HG03095 (cell line): Measurements from ENCODE around the gene ZDHHC22.

ENCODE experiments used
- ATAC-seq: cut with Tn5 transposase; IDR thresholded peaks from one replicate; pipeline ENCODE4 v1.9.1; 2021; ENCODE audit warnings: moderate library complexity; ENCODE audit not compliant: unreplicated experiment

The ZDHHC22 gene

DNA sequence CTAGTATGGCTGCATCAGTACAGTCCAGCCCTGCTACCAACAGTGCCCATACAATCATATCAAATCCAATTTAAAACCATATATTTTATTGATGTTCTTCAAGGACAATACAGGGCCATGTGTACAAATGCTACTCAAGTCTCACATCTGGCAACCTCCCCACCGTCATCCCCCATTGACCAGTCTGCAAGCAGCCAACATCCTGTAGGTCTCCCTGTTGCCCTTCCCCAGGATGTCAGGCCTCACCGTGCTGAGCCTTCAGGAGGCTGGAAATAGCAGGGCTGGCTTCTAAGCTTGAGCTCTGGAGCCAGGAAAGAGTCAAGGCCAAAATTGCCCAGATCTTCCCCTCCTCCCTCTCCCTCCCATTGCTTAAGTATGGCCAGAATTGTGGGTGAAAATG is 10.4 kb downstream of the ZDHHC22 start:
- ATAC-seq = no peak

DNA sequence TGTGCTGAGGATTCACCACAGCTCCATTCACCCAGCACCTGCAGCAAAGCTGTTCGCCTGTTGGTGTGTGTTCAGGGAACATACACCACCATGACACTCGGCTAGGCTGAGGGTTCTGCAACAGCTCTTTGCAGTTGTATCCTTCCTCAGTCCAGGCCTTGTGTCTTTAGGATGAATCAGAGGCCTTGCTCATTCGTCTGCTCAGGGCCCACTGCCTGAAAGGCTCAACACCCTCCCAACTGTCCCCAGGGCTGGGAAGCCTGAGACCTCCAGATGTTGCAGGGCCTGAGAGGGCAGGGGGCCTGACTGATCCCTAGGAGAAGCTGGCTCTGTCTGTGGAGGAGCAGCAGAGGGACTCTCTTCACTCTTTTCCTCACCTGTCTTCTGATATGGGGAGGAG is 11.2 kb downstream of the ZDHHC22 start:
- no peak for ATAC-seq

DNA sequence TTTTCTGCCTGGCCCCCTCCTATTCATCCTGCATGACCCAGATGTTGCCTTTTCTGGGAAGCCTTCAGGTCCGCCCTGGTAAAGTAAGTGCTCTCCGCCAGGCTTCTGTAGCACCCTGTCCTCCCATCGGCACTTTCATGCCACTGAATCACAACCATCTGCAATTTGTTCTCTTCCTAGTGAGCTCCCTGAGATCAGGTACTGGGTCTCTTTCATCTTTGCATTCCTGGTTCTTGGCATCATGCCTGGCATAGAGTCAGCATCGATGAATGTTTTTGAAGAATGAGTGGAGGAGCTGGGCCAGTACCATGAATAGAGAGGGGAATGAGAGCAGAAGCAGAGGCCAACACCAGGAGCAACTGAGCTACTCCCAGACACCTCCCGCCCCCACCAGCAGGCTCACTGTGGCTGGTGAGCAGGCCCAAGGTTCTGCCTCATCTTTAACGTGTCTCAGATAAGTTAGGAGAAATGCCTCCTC is 13.1 kb downstream of the ZDHHC22 start:
- ATAC-seq = no peak

DNA sequence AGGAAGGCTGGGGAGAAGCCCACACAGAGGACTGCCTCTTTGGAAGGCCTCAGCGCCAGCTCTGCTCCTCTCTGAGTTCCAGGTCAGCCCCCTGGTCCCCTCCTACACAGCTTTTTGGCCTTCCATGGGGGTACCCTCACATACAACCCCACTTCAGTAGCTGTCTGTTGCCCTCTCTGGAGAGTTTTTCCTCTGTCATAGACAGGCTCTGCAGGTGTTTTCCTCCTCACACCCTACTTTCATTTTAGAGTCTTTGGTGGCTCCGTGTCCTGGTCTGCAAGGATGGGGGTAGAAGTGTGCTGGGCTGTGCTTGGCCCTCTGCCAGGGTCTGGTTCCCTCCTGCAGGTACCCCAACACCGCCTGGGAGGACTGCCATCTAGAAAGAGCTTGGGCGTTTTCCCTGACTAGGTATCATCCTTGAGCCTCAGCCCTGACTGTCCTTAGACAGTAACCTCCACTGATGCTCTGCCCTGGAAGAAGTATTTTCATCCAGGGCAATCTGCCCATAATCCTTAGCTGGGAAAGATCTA is 15.1 kb downstream of the ZDHHC22 start:
- ATAC-seq = no peak

DNA sequence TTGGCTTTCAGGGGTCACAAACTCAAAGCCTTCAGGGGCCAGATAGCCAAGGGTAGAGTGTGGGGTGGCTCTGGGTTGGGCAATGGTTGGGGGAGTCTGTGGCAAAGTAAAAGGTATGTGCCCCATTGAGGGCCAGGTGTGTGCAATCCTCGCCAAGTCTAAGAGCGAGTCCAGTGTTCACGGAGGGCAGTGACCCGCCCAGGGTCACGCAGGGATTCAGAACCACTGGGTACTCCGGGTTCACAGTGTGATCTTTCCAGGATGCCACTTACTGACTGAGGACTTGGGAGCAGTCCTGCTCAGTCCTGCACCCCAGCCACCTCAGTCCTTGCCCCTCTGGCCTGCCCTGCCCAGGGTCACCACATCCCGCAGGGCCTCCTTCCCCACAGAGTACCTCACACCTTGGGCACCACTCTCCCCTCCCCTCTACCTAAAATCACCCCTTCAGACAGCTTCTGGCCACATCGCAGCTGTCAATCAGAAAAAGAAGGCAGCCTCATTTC is 15.7 kb downstream of the ZDHHC22 start:
- no peak for ATAC-seq

DNA sequence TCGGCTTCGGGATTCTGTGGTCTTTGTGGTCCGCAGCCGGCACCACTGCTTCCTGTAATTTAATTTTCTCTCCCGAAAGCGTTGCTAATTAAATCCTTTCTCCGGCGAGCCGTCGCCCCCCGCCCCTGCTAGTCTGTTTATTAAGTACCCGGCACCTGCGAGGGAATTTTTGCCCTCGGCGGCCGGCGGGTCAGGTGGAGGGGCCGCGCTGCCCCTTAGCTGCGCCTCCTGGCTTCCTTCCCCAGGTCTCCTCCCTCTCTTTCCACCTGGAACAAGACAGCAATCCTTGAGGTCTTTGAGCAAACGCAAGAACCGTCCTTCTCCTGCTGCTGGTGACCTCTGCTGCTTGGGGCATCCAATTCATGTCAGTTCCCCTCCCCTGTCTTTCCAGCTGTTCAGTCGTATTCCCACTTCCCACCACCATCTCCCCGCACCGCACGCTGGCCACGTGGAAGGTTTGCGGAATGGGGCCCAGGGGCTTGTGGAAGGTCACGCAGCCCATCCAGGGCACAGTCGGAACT is 16.2 kb downstream of the ZDHHC22 start:
- no peak for ATAC-seq

DNA sequence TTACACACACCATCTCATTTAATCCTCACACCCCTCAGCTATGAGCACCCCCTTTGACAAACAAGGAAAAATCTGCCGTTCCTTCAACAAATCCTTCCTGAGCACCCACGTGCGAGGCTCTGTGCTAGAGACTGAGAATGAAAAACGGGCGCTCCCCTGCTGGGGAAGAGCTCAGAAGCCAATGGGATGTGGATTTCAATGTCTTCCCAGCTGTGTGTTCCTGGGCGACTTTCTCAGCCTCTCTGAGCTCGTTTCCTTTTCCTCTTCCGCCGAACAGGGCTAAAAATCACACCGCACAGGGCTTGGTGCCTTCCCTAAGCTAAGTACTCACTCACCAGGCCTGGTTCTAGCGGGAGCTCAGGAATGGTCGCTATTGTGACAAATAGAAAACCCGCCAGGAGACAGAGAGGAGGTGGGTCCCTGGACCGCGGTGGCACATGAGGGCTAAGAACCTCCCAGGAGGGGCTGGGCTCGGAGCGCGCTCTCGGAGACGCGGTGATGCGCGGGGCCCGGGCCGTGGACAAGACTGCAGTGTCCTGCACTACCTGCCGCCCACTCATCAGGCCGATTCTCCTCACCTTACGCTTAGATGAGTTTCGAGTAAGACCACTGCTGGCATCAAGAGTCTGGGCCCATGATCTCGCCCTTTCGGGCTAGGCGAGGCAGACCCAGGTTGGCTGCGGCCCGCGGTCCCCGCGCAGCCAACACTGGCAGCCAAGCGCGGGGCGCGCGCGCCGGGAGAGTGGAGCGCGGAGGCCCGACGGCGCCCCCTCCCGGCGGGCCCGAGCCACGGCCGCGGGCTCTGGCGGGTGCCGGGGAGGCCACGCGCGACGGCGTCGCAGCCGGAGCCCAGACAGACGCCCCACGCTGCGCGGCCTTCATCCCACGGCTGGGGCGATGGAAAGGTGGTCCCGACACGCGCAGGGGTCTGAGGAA is 17.0 kb downstream of the ZDHHC22 start:
- ATAC-seq = peak; percentile 27

DNA sequence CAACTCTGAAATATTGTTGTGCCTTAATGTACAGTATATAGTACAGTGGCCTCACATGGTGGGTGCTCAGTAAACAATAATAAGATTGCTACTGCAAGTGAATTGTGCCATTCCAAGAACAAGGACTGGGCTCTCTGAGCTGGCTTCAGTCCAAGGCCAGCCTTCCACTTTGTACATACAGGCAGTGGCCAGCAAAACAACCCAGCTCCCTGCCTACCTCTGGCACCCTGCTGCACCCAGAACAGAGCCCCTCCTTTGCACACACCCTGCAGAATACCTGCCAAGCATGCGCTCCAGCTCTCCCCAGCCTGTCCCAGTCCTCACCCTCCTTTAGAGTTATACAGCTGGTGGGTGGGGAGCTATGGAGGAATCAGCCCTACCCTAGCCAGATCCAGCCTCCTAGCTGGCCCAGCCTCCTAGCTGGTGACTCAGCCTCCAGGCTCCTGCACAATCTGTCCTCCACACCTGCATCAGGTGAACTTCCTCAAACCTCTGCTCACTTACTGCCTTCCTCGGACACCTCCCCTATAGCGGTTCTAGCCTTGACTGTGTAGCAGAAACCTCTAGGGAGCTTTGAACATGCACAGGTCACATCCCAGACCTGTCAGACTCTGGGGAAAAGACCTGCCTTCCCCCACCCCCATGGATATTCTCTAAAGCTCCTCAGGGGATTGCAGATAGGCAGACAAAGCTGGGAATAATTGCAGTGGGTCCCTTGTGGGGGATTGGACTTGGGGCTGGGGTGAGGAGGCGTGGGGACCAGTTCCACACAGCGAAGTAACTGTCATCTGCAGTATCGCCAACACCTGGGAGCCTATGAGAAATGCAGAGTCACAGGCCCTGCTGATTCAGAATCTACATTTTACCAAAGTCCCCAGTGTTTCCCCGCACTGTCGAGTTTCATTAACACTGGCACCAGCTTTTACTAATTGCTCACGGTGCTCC is 17.9 kb downstream of the ZDHHC22 start:
- no peak for ATAC-seq

DNA sequence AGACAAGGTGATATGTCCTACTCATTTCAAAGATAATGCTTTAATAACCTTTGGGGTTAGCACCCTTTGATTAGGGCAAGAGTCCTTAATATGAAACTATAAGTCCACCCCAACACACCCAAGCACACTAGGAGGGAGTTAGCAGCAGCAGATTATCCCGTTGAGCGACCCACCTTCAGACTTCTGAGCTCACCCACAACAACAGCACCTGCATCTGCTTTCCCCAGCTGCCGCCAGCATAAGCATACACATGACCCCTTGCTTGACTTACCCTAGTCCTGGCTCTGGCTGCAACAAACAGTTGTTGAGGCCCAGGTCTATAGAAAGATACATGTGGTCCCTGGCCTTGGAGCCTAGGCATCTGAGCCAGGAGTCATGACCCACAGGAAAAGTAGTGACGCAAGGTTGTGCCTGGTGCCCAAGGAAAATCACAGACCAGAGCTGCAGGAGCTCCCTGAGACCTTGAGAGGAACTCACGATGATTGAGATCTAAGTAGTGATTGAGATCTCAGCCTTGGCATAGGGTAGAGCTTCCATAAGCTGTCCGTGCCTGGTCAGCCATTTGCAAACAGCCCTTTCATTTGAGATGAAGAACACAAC is 19.0 kb downstream of the ZDHHC22 start:
- ATAC-seq = no peak

DNA sequence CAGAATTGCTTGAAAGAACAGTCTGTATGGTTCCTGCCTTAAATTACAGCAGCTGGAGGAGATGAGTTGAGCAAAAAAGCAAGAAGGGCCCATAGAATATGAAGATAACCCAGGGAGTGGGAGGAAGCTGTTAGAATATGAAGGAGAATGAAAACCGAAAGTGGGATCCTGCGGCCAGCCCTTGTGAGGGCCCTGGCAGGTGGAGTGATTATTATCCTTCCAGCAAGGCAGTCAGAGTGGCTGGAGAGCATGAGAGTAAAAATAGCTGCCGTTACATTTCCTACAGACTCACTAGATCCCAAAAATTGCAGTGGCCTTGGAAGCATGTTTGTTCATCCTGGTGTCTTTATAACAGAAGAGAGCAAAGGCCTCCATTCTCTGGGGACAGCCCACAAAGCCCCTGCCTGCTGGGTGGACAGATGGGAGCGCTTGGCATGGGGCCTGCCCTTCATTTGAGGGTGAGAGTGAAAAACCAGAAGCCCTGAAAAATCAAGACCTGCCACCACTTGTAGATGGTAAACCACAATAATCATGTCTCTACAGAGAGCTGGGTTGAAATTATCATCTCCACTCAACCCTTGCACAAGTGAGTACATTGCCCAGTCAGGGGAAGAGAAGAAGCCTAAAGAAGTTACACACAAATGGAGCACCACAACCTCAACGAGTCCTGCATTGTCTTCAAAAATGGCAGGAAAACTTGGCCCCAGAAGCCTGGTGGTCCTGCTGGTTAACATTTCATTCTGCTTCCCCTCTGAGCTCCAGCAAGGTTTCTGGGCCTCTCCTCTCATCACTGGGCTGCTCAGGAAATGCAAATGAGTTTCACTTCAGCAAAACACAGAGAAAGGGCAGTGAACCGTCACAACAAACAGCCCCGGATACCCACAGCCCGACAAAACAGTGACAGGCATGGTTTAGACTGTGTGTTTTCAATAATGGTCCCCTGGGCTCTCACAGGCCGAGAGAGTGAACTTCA is 20.5 kb downstream of the ZDHHC22 start:
- ATAC-seq = peak; percentile 83

DNA sequence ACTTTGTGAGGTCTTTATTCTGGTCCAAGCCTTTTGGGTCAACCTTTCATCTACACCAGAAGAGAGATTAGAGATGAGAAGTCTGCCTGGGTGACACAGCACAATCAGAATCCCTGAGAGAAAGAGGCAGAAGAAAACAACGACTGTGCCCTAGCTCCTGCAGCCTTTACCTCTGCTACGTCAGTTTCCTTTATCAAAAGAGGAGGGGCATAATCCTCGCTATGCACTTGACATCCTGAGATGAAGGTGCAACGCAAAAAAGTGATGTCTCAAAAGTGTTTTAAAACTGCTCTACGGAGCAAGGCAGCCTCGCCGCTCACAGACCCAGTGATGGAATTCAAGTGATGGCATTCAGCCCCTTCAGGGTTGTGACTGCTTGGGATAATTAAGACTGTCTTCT is 21.7 kb downstream of the ZDHHC22 start:
- ATAC-seq = no peak

DNA sequence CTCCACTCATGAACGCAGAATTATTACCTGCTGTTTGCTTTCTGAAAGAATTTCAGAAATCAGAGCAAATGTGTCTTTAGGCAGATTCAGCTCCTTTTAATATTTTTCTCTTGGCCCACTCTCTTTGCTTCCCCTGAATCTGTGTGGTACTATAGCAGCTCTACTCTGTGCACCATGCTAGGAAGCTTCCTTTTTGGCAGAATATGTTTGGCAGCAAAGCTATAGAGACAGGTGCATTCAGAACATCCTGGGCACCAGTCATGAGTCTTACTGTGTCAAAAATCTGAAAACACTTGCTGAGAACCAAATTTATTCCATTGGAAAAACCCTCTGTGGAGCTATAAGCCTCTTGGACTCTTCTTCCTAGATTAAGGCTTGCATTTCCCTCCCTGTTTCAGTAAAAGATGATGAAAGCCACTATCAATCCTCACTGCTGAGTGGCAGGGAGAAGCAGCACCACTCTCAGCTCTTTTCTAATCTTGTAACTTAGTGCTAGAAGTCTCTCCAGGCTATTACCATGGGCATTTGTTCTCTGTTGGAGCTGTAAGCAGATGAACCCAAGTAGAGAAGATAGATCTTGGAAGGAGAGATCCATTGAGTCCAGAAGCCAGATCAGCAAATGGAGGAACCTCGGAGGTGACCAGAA is 25.3 kb downstream of the ZDHHC22 start:
- ATAC-seq = no peak

DNA sequence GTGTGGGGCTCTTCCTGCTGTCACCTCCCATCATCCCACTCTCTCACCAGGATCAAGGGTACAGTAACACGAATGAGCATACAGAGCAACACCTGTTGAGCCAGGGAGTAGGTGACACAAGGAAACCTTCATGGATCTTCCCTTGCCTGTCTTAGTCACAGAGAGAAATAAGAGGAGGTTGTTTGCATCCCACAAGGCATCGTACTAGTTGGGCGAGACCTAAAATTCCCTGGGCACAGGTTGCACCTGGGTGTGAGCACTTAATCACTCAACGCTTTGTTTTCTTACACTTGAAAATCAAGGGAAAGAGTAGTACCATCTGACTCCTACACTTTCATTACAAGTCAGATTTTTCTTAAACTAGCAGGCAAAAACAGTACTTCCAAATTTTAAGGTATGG is 27.0 kb downstream of the ZDHHC22 start:
- no peak for ATAC-seq

DNA sequence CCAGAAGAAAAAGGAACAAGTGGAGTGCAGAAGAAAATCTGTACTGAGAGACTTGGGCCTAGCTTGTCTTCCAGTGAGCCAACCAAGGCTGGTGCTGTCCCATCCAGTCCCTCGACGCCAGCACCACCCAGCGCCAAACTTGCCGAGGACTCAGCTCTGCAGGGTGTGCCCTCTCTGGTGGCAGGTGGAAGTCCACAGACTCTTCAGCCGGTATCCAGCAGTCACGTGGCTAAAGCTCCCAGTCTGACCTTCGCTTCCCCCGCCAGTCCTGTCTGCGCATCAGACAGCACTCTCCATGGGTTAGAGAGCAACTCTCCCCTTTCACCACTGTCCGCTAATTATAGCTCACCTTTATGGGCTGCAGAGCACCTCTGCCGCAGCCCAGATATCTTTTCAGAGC is 27.9 kb downstream of the ZDHHC22 start:
- no peak for ATAC-seq

DNA sequence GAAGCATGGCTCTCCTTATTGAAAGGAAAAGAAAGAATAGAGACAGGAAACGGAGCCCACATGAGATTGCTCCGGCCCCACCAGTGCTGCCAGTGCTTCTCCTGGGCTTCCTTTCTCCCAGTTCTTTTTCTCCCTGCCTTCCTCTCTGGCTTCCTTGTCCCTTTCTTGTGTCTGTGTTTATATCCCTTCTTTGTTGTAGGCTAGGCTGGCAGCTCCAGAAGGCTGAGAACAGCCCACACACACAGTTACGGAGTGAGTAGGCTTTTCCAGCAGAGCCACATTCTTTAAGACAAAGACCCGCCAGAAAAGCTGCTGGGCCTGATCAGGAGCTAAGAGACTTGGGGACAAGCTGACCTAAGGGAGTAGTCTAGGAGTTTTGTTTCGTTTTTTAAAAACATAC is 30.6 kb downstream of the ZDHHC22 start:
- no peak for ATAC-seq

DNA sequence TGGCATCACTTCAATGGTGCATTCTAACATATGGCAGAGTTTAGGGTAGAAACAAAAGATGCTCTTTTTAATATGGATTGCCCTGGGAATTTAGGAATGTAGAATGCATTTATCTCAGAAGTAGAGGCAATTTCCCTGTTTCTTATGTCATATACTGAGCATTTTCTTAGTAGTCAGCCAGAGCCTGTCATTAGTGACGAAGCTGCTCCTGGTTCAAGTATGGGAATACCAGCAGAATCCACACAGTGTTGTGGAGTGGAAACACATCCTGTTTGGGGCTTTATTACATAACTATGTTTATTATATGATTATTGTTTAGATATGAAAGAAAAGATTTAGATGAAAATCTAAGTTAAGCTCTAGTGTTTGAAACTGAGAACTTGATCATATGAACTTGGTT is 31.3 kb downstream of the ZDHHC22 start:
- ATAC-seq = no peak

DNA sequence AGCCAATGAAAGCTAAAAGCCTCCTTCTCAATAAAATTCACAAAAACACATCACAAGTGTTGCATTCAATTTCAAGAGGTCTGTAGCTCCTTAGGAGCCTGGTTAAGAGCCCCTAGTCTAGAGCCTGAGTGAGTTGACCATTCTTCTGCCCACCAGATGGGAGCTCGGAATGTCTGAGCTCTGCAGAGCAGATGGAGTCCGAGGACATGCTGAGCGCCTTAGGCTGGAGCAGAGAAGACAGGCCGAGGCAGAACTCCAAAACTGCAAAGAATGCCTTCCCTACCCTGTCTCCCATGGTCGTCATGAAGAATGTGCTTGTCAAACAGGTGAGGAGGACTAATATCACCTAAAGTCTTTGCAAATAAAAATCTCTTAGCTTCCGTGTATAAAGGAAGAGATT is 31.9 kb downstream of the ZDHHC22 start:
- no peak for ATAC-seq

DNA sequence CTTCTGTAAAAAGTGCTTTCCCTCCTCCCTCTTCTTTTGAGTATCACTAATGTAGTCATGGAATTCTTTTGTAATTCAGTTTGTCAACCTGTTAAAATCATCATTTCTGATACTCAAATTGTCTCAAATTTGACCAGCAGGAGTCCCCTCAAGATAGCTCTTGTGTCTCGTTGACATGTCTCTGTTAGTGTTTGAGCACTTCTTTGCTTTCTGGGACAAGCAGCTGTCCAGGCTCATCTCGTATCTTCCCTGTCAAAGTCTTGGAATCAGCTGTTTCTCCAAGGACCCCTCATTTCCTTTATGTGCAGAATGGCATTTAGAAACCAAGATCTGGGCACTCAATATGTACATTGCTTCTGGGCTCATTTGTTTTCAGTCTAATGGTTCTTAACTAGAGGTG is 32.8 kb downstream of the ZDHHC22 start:
- ATAC-seq = no peak

DNA sequence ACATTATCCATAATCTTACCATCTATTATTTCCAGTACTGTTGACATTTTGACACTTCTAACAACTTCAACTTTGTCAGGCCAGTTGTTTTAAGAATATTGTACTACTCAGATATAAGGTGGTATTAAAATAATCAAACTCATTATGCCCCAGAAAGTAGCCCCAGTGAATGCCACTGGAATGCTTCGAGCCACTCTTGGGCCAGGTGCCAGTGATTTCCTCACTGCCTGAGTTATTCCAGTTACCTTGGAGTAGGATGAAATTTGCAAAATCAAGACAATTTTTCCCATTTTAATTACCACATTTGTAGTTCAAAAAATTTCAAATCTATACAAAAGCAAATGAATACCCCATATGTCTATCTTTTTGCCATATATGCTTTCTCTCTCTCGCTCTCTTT is 34.4 kb downstream of the ZDHHC22 start:
- ATAC-seq = no peak
